Kidney capillary endothelial cell (primary cell): Measurements from ENCODE around the gene NUDT3.
"Not testable (repeated sequence)": the region's sequence is repeated elsewhere in the genome, so short reads cannot be mapped to it uniquely, and the experiment has no call there.

Source experiments
- DNase-seq: peaks from one replicate; pipeline ENCODE4 v3.0.0-alpha.2; 2018; ENCODE audit warnings: low spot score

NUDT3 gene

GRCh38 chr6:34370361-34370760 is 22.1 kb downstream of the NUDT3 start:
- DNase-seq: peak; percentile 78

GRCh38 chr6:34369385-34369784 is 23.1 kb downstream of the NUDT3 start:
- DNase-seq: no peak

- no peak for DNase-seq
These were observed 25.9 kb downstream of the NUDT3 start for GRCh38 chr6:34366639-34366921.

- not testable (repeated sequence) for DNase-seq
These were observed 26.5 kb downstream of the NUDT3 start for GRCh38 chr6:34365781-34366638.

- DNase-seq: not testable (repeated sequence)
These were observed 28.8 kb downstream of the NUDT3 start for GRCh38 chr6:34363681-34364075.

- DNase-seq: no peak
These were observed 29.4 kb downstream of the NUDT3 start for GRCh38 chr6:34362909-34363680.

GRCh38 chr6:34362176-34362575 is 30.3 kb downstream of the NUDT3 start:
- DNase-seq: no peak

- no peak for DNase-seq
These were observed 31.9 kb downstream of the NUDT3 start for GRCh38 chr6:34360556-34360955.

GRCh38 chr6:34359418-34360158 is 32.9 kb downstream of the NUDT3 start:
- DNase-seq: no peak

- no peak for DNase-seq
These were observed 34.0 kb downstream of the NUDT3 start for GRCh38 chr6:34358389-34358905.

GRCh38 chr6:34357937-34358336 is 34.5 kb downstream of the NUDT3 start:
- no peak for DNase-seq

- DNase-seq: no peak
These were observed 36.6 kb downstream of the NUDT3 start for GRCh38 chr6:34355889-34356288.

GRCh38 chr6:34354230-34354629 is 38.2 kb downstream of the NUDT3 start:
- not testable (repeated sequence) for DNase-seq

GRCh38 chr6:34353530-34353929 is 38.9 kb downstream of the NUDT3 start:
- DNase-seq: not testable (repeated sequence)

- no peak for DNase-seq
These were observed 40.0 kb downstream of the NUDT3 start for GRCh38 chr6:34352305-34352937.

GRCh38 chr6:34350934-34351217 is 41.6 kb downstream of the NUDT3 start:
- no peak for DNase-seq

GRCh38 chr6:34350137-34350933 is 42.1 kb downstream of the NUDT3 start:
- DNase-seq: no peak

- DNase-seq: no peak
These were observed 43.3 kb downstream of the NUDT3 start for GRCh38 chr6:34349211-34349610.

- no peak for DNase-seq
These were observed 45.2 kb downstream of the NUDT3 start for GRCh38 chr6:34347303-34347702.

- DNase-seq: no peak
These were observed 46.0 kb downstream of the NUDT3 start for GRCh38 chr6:34346175-34347119.
